Embryonic facial prominence (tissue), 1 donor: Measurements from ENCODE around the gene TEX26.

ENCODE experiments used
- DNase-seq: peaks from one replicate; pipeline ENCODE4 v3.0.0-alpha.2; 2016; ENCODE audit errors: extremely low spot score

Gene TEX26

GRCh38 chr13:30976025-30976424 is 43.6 kb downstream of the TEX26 start:
- DNase-seq: no peak

GRCh38 chr13:30978981-30979956 is 46.8 kb downstream of the TEX26 start:
- DNase-seq: no peak

GRCh38 chr13:30982506-30982905 is 50.0 kb downstream of the TEX26 start:
- DNase-seq: no peak

DNA sequence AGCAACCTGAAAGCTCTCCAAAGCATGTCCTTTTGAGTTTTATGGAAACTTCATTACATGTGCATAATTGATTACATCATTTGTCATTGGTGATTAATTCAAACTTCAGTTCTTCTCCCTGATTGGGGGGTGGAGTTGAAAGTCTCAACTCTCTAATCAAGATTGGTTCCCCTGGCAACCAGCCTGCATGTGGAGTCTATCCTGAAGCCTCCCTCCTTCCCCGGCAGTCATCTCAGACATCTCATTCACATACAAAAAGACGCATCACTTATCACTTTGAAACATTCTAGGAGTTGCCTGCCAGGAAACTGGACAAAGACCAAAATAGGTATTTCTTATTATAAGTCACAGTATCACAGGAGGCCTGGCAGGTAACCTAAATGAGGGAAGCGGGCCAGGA is 50.5 kb downstream of the TEX26 start:
- DNase-seq: no peak

GRCh38 chr13:30983431-30983830 is 51.0 kb downstream of the TEX26 start:
- DNase-seq: no peak

- no peak for DNase-seq
Observed at GRCh38 chr13:30984620-30985019, 52.2 kb downstream of the TEX26 start.

GRCh38 chr13:30985637-30986205 is 53.3 kb downstream of the TEX26 start:
- no peak for DNase-seq

DNA sequence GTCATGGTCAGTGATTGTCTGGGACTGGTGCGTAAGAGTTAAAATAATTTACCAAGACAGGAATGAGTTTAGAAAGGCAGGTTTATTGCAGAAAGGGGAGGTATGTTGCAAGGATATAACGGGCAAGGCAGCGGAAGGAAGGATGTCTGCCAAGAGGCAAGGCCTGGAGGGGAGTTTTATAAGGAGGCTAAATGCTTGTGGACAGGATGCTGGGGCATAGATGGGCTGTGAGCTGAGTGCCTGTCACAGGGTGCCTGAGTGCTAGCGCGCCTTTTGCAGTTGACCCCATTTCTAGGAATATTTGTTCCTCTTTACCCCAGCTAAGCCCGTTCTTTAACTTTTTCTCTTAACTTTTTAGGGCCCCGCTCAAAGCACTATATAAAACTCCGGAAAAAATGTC is 58.7 kb downstream of the TEX26 start:
- DNase-seq: no peak

DNA sequence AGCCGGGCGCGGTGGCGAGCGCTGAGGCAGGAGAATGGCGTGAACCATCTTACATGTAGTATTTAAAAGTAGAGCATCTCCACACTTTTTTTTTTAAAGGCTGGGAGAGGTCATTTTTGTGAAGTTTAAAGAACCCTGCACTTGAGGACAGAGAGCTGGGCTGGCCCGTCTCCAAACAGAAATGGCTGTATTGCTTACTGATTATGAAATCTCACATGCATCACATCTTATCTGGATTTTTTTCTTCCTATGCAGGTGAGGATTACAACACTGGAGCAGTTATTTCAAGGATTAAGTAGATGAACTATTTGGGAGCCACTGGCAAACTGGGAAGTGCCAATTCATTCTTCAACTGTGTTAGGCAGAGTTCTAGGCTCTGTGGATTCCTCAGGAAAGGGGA is 59.5 kb downstream of the TEX26 start:
- DNase-seq: no peak

DNA sequence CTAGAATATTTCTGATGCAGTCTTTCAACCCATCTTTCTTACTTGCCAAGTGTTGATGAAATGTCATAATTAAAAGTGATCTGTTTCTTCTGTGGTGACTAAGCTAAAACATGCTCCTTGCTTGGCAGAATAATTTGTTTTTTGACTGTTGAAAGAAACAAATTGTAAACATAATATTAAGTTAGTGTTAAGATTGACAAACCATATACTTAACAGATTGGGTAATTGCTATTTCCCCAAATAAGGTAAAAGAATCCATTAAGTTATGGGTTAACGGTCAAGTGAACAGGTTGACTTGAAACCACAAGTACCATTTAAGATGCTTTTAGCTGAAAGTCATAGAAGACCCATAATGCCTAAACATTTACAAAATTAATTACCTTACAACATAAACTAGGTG is 62.9 kb downstream of the TEX26 start:
- DNase-seq: no peak

DNA sequence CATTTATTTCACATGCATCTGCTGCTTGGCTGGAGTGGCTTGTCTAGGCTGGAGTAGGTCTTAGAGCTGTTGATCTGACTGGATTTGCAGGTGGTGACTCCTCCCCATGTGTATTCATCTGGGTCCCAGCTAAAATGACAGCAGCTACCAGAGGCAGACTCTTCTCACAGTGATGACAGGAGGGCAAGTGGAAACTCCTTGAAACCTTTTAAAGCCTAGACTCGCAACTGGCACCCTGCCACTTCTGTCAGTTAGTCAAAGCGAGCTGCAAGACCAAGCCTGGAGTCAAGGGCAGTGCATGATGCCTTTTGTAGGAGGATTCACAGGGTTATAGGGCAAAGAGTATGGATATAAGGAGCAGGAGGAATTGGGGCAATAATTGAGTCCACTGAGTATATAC is 65.2 kb downstream of the TEX26 start:
- DNase-seq: no peak

DNA sequence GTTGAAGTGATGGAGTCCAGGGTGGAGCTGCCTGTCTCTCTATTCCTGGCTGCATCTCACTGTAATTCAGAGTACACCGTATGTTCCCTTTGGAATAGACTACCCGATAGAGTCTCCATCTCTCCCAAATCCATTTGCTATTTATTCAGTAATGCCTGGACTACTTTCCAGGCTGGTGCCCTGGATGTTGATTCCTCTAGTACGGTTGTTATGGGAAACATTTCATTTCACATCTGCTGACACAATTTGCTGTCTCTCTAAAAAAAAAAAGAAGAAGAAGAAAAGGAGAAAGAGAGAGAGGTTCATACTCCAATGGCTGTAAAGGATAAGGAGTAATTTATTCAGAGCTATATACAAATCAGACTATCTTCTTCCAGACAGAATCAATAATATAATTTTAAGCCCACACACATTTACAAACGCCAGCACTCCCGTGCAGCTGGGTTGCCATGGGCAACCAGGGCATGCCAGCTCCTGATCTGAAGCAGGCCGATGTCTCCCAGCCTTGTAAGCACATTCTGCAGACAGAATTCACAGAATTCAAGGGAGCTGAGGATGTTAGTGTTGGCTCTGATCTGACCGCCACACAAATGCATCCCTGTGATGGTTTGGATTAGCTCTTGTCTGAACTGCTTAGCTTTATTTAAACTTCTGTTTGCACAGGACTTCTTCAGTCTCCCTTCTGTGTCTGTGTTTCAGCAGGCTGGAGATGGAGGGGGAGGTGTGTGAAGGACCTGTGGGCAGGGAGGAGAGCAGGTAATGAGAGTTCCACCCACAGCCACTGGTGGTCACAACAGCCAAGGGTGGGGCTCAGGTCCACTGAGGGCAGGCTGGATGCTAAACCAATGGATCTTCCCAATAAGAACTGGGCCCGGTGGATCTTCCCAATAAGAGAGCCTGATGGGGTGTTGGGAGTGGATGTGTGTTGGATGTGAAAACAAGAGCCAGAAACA is 66.0 kb downstream of the TEX26 start:
- peak; percentile 79 for DNase-seq

- DNase-seq: no peak
Observed at GRCh38 chr13:31000889-31001288, 68.4 kb downstream of the TEX26 start.

DNA sequence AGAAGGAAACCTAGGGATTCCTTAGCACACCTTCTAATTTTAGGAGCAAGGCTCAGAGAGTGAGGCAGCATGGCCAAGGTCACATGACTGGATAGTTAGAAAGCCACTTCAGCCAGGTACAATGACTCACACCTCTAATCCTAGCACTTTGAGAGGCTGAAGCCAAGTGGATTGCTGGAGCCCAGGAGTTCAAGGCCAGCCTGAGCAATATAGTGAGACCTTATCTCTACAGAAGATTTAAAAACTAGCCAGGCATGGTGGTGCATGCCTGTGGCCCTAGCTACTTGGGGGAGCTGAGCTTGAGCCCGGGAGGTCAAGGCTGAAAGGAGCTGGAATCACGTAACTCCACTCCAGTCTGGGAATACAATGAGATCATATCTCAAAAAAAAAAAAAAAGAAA is 69.2 kb downstream of the TEX26 start:
- no peak for DNase-seq

DNA sequence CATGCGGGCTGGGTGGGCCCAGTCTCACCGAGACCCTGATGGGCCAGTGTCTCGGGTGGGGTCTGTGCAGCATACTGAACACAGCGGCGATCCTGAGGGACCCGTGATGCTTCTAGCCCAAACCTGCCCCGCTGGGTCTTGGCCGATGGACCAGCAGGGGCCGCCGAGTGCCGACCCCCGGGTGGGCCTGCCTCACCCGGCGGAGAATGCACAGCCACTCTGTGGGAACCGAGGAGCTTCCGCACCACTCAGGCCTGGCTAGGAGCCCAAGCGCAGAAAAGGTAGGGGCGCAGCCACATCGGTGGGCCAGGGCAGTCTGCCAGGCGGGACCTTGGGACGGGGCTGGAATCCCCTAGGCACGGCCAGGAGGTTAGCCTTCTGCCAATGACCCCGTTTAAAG is 72.6 kb downstream of the TEX26 start:
- DNase-seq: no peak

DNA sequence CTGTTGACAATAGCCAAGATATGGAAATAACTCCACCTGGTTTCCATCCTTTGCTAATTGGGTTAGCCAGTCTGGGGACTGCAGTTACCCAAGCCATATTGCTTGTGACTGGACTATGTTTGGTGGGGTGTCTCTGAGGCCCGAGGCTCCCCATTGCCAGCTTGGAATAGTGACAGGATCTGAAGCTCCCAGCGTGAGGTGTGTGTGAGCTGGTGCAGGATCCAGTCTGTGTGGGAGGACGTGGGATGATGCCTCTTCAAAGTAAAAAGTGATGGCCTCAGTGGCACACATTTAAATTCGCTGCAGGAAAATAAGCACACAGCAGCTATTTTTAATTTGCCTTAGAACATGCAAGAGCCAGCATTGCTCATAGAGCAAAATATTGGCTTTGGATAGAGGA is 75.0 kb downstream of the TEX26 start:
- no peak for DNase-seq

DNA sequence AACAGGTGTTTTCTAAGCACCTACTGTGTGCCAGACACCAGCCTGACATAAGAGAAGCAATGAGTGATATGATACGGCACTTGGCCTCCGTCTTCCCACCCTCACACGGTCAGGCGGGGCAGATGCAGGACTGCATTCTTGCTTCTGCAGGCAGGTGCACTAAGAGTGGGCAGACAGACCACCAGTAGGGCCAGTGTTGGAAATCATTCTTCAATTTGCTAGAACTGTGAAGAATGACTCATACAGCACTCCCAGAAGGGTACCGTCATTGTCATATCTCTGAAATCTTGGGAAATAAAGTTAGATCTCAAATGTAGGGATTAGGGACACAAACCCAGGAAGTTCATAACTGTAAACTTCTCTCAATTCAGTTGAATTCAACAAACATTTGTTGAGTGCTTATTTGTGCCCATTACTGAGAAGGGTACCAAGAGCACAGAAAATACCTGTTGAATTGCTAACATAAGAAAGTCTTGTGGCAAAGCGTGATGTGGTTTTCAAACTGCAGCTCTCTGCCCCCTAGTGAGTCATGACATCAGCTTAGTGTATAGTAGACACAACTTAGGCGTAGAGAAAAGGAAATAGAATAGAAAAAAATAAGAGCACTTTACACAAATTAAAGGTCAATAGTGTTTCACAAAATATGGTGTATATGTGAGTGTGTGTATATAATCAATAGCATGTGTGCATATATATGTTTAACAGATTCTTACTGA is 76.1 kb downstream of the TEX26 start:
- DNase-seq: no peak

- no peak for DNase-seq
Observed at GRCh38 chr13:31009166-31009565, 76.7 kb downstream of the TEX26 start.

DNA sequence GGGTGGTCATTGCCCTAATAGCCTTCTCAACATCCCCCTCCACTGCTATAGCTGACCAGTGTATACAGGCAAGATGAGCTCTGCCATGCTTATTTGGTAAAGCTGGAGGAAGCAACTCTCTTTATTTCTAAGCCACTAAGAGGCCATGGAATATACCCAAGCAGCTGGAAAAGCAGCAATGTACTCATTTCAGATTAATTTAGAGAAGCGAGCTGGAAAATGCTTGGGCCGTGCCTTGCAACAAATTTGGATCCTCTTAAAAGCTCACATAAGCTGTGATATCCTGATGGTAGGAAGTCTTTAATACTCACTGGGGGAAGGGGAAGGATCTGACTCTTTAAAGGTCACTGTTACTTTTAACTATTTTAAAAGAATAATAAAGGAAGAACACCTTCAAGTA is 77.8 kb downstream of the TEX26 start:
- DNase-seq: no peak

DNA sequence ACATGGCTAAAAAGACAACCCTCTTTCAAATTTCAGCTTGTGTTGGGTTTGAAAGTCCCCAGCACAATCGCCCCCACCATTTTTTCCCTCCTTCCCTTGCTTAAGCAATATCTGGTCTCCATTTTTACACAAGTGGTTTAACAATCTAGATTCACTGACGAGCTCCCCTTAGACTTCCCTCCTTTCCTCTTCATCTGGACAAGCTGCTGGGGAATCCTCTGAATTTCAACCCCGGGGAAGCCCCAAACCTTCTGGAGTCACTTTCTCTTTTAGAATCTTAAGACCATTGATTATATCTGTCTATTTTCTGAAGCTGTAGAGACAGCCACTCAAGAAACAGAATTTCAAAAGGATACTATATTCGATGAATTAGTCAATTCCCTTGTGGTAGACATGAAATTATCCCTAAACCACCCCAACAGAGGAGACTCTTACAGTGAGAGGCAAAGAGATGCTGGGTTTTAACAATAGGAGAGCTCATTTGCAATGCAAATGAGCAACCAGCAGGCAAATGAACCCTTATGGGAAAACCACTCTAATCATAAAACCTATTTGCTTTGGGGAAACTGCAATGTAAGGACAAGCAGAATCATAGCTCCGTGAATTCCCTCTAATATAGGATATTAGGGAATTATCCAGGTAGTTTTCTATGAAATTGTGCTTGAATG is 78.9 kb downstream of the TEX26 start:
- DNase-seq: no peak
